ENCODE measurements around the gene OVAAL.

- TF ChIP-seq TAF1 (IDR thresholded peaks at IDR 0.05; ENCODE audit: low read depth, low read length), result no peak
- TF ChIP-seq POLR2A (IDR thresholded peaks at IDR 0.05; ENCODE audit: control extremely low read depth in 1 of 2, low read depth in 2 of 2, low read length in 2 of 2), result no peak
- TF ChIP-seq HDAC6 (IDR thresholded peaks at IDR 0.05; ENCODE audit: low read depth, low read length), result no peak
- no peak for TF ChIP-seq EGR1 (IDR thresholded peaks at IDR 0.05; ENCODE audit: borderline replicate concordance, low read depth, low read length)
- no peak for TF ChIP-seq CTCF (IDR thresholded peaks at IDR 0.05; ENCODE audit: control extremely low read depth in 1 of 3, insufficient read depth in 1 of 3, low read depth in 1 of 3, low read length in 3 of 3)
- TF ChIP-seq POLR2AphosphoS5 (IDR thresholded peaks at IDR 0.05; ENCODE audit: low read depth, low read length), result no peak
- no peak for TF ChIP-seq EP300 (IDR thresholded peaks at IDR 0.05; ENCODE audit: borderline replicate concordance in 1 of 2, low read depth in 2 of 2, low read length in 2 of 2)
- no peak for TF ChIP-seq NRF1 (IDR thresholded peaks at IDR 0.05; ENCODE audit: low read depth, low read length)
These were observed 8.9 kb downstream of the OVAAL start for GRCh38 chr1:180567654-180568053.
